SH-SY5Y (cell line): ENCODE results near the gene AFF1.

Source experiments
- GATA2 ChIP-seq: IDR thresholded peaks from 2 replicates; pipeline ENCODE4 v1.6.1; 2011; ENCODE audit warnings: mild to moderate bottlenecking, low read depth, low read length
- GATA3 ChIP-seq: IDR thresholded peaks from 2 replicates; pipeline ENCODE4 v1.6.1; 2011; ENCODE audit warnings: low read depth, mild to moderate bottlenecking, low read length, moderate library complexity

- TF ChIP-seq GATA2 (no peak), GATA3 (no peak)
Measured at GRCh38 chr4:87029356-87029755, 94.5 kb downstream of the AFF1 start.
